Tibial nerve (tissue), 4 donors: ENCODE measurements around the gene CENPM.

Experiments used
- EP300 ChIP-seq, 2 donors: sonication (generic); formaldehyde crosslinking; IDR thresholded peaks; one replicate each; pipeline ENCODE4 v1.6.1; 2017; ENCODE audit warnings: antibody characterized with exemption in 2 of 2, mild to moderate bottlenecking in 1 of 2
- POLR2A ChIP-seq, 2 donors: fragments of 450-650 bp; IDR thresholded peaks; one replicate each; pipeline ENCODE4 v1.6.1; 2017; ENCODE audit warnings: antibody characterized with exemption in 2 of 2, mild to moderate bottlenecking in 2 of 2, moderate library complexity in 2 of 2
- TF ChIP-seq, protein P1 (sequence below), 5 experiments: fragments of 200-600 bp in 3 of 5; fragments of 450-650 bp in 2 of 5; sonication (generic) in 3 of 5; IDR thresholded peaks; one replicate each; pipeline ENCODE4 v1.5.1; 2016 to 2019; ENCODE audit warnings: antibody characterized with exemption in 5 of 5, mild to moderate bottlenecking in 3 of 5, moderate library complexity in 2 of 5

DNA sequence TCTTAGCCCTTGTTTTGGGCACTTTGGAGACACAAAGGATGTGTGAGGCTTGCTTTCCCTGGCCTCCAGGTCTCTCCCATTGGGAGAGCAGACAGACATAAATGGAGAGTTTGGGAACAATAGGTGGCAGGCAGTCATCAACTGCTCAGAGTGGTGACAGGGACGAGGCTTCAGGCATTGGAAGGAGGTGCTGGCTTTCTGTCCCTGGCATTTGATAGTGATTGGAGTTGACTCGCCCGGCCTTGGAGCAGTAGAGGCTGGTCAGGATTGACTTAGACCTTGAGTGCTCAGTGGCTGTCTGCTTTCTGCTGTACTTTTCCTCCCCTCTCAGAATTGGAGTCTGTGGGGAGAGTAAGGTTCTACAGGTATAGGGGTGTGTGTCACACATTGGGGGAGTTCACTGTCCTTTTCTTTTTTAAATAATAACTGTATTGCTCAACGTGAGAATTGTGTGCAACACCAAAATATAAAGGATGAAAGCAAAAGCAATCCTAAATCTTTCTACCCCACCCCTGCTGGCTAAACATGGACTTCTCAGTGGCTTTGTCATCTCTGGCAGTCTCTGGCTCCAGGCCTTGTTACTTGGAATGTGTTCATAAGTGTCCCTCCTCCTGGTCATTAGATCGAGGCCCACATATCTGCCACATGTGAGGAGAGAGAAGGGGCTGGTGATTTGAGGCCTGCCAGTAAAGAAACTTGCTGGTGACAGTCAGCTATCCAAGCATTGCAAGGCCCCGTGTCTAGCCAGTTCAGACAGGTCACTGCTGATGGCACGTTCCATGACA is 53.2 kb downstream of the CENPM start:
- TF ChIP-seq, protein P1, sequence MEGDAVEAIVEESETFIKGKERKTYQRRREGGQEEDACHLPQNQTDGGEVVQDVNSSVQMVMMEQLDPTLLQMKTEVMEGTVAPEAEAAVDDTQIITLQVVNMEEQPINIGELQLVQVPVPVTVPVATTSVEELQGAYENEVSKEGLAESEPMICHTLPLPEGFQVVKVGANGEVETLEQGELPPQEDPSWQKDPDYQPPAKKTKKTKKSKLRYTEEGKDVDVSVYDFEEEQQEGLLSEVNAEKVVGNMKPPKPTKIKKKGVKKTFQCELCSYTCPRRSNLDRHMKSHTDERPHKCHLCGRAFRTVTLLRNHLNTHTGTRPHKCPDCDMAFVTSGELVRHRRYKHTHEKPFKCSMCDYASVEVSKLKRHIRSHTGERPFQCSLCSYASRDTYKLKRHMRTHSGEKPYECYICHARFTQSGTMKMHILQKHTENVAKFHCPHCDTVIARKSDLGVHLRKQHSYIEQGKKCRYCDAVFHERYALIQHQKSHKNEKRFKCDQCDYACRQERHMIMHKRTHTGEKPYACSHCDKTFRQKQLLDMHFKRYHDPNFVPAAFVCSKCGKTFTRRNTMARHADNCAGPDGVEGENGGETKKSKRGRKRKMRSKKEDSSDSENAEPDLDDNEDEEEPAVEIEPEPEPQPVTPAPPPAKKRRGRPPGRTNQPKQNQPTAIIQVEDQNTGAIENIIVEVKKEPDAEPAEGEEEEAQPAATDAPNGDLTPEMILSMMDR (IDR thresholded peaks at IDR 0.05) = no peak
- no peak for TF ChIP-seq POLR2A (IDR thresholded peaks at IDR 0.05)
- no peak for TF ChIP-seq EP300 (IDR thresholded peaks at IDR 0.05)
